Thoracic aorta (tissue), 2 donors: ENCODE data around the gene HCCS. TPM values are rescaled to one million over a fixed set of nuclear protein-coding genes. Genes with fewer than 3 reads are reported as not detected.

ENCODE experiments used
- ATAC-seq: fragments of 150-250 bp; one replicate; pipeline ENCODE4 v1.8.0; 2017; ENCODE audit warnings: low read depth; ENCODE audit not compliant: insufficient number of reproducible peaks, low FRiP score
- DNase-seq: peaks from one replicate; pipeline ENCODE4 v3.0.0-alpha.2; 2020; ENCODE audit warnings: low spot score
- H3K27ac ChIP-seq, 2 donors: fragments of 200-600 bp; sonication (generic); 1 replicate in 1 of 2; 2 replicates in 1 of 2; pipeline ENCODE4 v1.5.1; 2016; ENCODE audit warnings: mild to moderate bottlenecking in 2 of 2, moderate library complexity in 2 of 2
- H3K27me3 ChIP-seq: fragments of 200-600 bp; sonication (generic); replicated peaks from 2 replicates; pipeline ENCODE4 v1.6.0; 2016; ENCODE audit warnings: mild to moderate bottlenecking; ENCODE audit not compliant: insufficient read depth
- H3K36me3 ChIP-seq: fragments of 200-600 bp; sonication (generic); one replicate; pipeline ENCODE4 v1.5.1; 2016
- H3K4me1 ChIP-seq, 2 donors: fragments of 200-600 bp; sonication (generic); 1 replicate in 1 of 2; 2 replicates in 1 of 2; pipeline versions ENCODE4 v1.5.1 to v1.6.0; 2016; ENCODE audit warnings: low read depth in 2 of 2, mild to moderate bottlenecking in 1 of 2; ENCODE audit not compliant: control insufficient read depth in 1 of 2
- H3K4me3 ChIP-seq: fragments of 200-600 bp; sonication (generic); 2 replicates; pipeline ENCODE4 v1.5.1; 2016; ENCODE audit warnings: mild to moderate bottlenecking
- H3K9me3 ChIP-seq: fragments of 200-600 bp; sonication (generic); 2 replicates; pipeline ENCODE4 v1.5.1; 2016
- total RNA-seq, 2 donors: library from RNA; depleted of rRNA; stranded (reverse); fragments of >200 nt; gene quantifications; one replicate each; pipeline versions ENCODE4 v1.1.0 to v1.2.3, GENCODE V29; 2016
- TF ChIP-seq, protein P1 (sequence below): fragments of 200-600 bp; sonication (generic); IDR thresholded peaks from one replicate; pipeline ENCODE4 v1.5.1; 2019; ENCODE audit warnings: antibody characterized with exemption

HCCS gene
- total RNA-seq, 2 donors from 2014 or later, result 4.7 to 4.9 TPM

- Histone ChIP-seq H3K36me3 (no peaks in the 10 kb centered on the region), H3K27ac (peak overlapping the region in 1 of 2 donors; percentile 60), H3K9me3 (no peaks in the 10 kb centered on the region), H3K27me3 (no peaks in the 10 kb centered on the region), H3K4me1 (peaks cover 0 to 12% of the 10 kb centered on the region in 2 donors), H3K4me3 (no peak overlapping the region)
- no peak for DNase-seq
- TF ChIP-seq, protein P1, sequence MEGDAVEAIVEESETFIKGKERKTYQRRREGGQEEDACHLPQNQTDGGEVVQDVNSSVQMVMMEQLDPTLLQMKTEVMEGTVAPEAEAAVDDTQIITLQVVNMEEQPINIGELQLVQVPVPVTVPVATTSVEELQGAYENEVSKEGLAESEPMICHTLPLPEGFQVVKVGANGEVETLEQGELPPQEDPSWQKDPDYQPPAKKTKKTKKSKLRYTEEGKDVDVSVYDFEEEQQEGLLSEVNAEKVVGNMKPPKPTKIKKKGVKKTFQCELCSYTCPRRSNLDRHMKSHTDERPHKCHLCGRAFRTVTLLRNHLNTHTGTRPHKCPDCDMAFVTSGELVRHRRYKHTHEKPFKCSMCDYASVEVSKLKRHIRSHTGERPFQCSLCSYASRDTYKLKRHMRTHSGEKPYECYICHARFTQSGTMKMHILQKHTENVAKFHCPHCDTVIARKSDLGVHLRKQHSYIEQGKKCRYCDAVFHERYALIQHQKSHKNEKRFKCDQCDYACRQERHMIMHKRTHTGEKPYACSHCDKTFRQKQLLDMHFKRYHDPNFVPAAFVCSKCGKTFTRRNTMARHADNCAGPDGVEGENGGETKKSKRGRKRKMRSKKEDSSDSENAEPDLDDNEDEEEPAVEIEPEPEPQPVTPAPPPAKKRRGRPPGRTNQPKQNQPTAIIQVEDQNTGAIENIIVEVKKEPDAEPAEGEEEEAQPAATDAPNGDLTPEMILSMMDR, result no peak
- no peak for ATAC-seq
Observed at GRCh38 chrX:11099465-11099864, 11.7 kb upstream of the HCCS start.

DNA sequence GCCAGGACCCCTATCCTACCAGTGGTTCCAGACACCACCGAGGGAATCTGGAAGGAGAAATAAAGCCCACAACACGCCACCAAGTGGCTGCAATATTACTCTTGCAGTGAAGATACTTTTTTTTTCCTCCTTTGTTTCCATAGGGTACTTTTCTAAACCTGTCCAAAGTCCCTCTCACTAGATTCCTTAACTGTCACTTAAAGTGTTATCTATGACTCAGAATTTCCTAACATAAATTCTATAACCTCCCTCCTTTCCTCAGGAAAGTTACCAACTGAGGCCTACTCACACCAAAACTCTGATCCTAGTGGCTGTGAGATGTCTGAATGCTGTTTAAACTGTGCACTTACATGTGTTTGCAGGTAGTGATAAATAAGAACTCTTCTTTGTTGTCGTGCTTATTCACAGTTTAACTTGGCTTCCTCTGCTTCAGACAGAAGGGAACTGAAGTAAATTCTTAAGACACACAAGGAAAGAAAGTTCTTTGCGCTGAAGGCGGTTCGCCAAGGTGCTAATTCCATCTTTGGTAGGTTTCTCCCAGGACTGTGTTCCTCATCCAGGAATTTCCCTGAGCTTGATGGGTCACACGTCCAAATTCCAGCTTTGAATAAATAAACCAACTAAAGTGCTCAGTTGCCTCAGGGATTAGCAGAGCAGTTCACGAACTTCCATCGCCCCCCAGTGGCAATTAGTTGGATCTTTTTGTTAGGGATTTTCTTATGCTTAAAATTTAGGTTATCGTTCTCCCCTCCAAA lies 10.7 kb upstream of the HCCS start:
- H3K27ac ChIP-seq, result peak overlapping the region; percentile 70 to 74
- H3K27me3 ChIP-seq, result no peaks in the 10 kb centered on the region
- H3K4me1 ChIP-seq, result peaks cover 0 to 12% of the 10 kb centered on the region in 2 donors
- ATAC-seq (peak; percentile 28), DNase-seq (no peak)
- no peaks in the 10 kb centered on the region for H3K9me3 ChIP-seq
- H3K36me3 ChIP-seq, result no peaks in the 10 kb centered on the region
- H3K4me3 ChIP-seq, result no peak overlapping the region
- TF ChIP-seq, protein P1, result peak; percentile 32

GRCh38 chrX:11103006-11103405 lies 8.1 kb upstream of the HCCS start:
- DNase-seq, result no peak
- Histone ChIP-seq H3K27ac (no peak overlapping the region), H3K36me3 (no peaks in the 10 kb centered on the region), H3K27me3 (no peaks in the 10 kb centered on the region), H3K9me3 (no peaks in the 10 kb centered on the region), H3K4me3 (no peak overlapping the region), H3K4me1 (peaks cover 0 to 12% of the 10 kb centered on the region in 2 donors)
- ATAC-seq, result no peak
- TF ChIP-seq, protein P1, result no peak

DNA sequence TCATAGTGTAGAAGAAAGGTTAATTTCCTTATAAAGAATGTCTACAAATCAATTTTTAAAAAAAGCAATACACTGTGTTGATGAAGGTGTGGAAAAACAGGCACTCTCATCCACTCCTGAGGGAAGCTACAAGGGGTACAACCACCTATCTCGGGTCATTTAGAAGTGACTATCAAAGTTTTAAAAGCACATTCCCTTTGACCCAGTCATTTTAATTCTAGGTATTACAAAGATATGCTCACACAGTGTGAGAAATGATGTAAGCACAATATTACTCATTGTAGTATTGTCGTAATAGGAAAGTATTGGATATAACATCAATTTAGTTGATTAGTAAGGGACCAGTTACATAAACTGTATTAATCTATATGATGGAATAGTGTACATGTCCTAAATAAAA lies 7.4 kb upstream of the HCCS start:
- Histone ChIP-seq H3K36me3 (no peaks in the 10 kb centered on the region), H3K27ac (no peak overlapping the region), H3K27me3 (no peaks in the 10 kb centered on the region), H3K4me1 (peaks cover 0 to 12% of the 10 kb centered on the region in 2 donors), H3K9me3 (no peaks in the 10 kb centered on the region), H3K4me3 (no peak overlapping the region)
- DNase-seq, result no peak
- TF ChIP-seq, protein P1, result no peak
- no peak for ATAC-seq

- no peak for DNase-seq
- H3K4me1 ChIP-seq, result peaks cover 0 to 12% of the 10 kb centered on the region in 2 donors
Observed at GRCh38 chrX:11105080-11105479, 6.1 kb upstream of the HCCS start.

More at GRCh38 chrX:11105080-11105479, 6.1 kb upstream of the HCCS start:
- Histone ChIP-seq H3K27ac (no peak overlapping the region), H3K9me3 (no peaks in the 10 kb centered on the region), H3K4me3 (no peak overlapping the region), H3K27me3 (no peaks in the 10 kb centered on the region), H3K36me3 (no peaks in the 10 kb centered on the region)
- ATAC-seq, result no peak
- TF ChIP-seq, protein P1, result no peak
